H1 (cell line): ENCODE data around the gene MMUT. TPM values are rescaled to one million over a fixed set of nuclear protein-coding genes. Genes with fewer than 3 reads are reported as not detected.

Experiments
- BACH1 ChIP-seq: IDR thresholded peaks from 2 replicates; pipeline ENCODE4 v1.6.1; 2012; ENCODE audit warnings: low read length, improper control_type of control experiment
- CBX8 ChIP-seq: fragments of 300-800, 300-1000 bp; sonication (generic); IDR thresholded peaks from 2 replicates; pipeline ENCODE4 v1.7.1; 2016; ENCODE audit warnings: low read depth, low read length, borderline replicate concordance
- CREB1 ChIP-seq: IDR thresholded peaks from 2 replicates; pipeline ENCODE4 v1.6.1; 2012; ENCODE audit warnings: inconsistent platforms
- EGR1 ChIP-seq: IDR thresholded peaks from 2 replicates; pipeline ENCODE4 v1.6.1; 2011; ENCODE audit warnings: low read depth, low read length, borderline replicate concordance
- SIN3A ChIP-seq, 2 experiments: IDR thresholded peaks in 1 of 2; conservative IDR thresholded peaks in 1 of 2; 2 replicates each; pipeline ENCODE4 v1.6.1; 2011 to 2012; ENCODE audit warnings: low read length in 2 of 2, improper control_type of control experiment in 1 of 2, low read depth in 1 of 2, mild to moderate bottlenecking in 1 of 2
- SIX5 ChIP-seq: IDR thresholded peaks from 2 replicates; pipeline ENCODE4 v1.6.1; 2011; ENCODE audit warnings: mild to moderate bottlenecking, low read depth, low read length
- polyA plus RNA-seq, 7 experiments: library from polyadenylated mRNA; depleted of rRNA in 3 of 7; stranded (reverse) in 5 of 7; unstranded in 2 of 7; fragments of >200 nt in 5 of 7; fragments of 200-250 nt in 2 of 7; gene quantifications; 1 replicate in 5 of 7; 2 replicates in 1 of 7; 4 replicates in 1 of 7; pipeline versions ENCODE4 v1.2.1 to v1.2.3, GENCODE V29; 2011 to 2013; ENCODE audit warnings: missing spikeins in 2 of 7, mixed read lengths in 2 of 7
- total RNA-seq: library from RNA; stranded (reverse); fragmentation: NEBNext Ultra II Directional; extraction: Animal tissue kit (Norgen Biotek cat#: 25700); gene quantifications from 2 replicates; pipeline ENCODE4 v1.2.1, GENCODE V29; 2021
- TF ChIP-seq, protein P1 (sequence below): fragments of 300-600 bp; sonication (generic); IDR thresholded peaks from 2 replicates; pipeline ENCODE4 v1.7.1; 2012; ENCODE audit warnings: low read length, moderate library complexity, mild to moderate bottlenecking, inconsistent platforms; ENCODE audit not compliant: insufficient replicate concordance

The MMUT gene
- total and polyA plus RNA-seq, 2 of the 8 experiments (the other 6 are each of a cell fraction or from before 2014, with no cell fraction given): 5.2 to 13.0 TPM

GRCh38 chr6:49462071-49462470, 982 bp downstream of the MMUT start (continued):
- TF ChIP-seq, protein P1, sequence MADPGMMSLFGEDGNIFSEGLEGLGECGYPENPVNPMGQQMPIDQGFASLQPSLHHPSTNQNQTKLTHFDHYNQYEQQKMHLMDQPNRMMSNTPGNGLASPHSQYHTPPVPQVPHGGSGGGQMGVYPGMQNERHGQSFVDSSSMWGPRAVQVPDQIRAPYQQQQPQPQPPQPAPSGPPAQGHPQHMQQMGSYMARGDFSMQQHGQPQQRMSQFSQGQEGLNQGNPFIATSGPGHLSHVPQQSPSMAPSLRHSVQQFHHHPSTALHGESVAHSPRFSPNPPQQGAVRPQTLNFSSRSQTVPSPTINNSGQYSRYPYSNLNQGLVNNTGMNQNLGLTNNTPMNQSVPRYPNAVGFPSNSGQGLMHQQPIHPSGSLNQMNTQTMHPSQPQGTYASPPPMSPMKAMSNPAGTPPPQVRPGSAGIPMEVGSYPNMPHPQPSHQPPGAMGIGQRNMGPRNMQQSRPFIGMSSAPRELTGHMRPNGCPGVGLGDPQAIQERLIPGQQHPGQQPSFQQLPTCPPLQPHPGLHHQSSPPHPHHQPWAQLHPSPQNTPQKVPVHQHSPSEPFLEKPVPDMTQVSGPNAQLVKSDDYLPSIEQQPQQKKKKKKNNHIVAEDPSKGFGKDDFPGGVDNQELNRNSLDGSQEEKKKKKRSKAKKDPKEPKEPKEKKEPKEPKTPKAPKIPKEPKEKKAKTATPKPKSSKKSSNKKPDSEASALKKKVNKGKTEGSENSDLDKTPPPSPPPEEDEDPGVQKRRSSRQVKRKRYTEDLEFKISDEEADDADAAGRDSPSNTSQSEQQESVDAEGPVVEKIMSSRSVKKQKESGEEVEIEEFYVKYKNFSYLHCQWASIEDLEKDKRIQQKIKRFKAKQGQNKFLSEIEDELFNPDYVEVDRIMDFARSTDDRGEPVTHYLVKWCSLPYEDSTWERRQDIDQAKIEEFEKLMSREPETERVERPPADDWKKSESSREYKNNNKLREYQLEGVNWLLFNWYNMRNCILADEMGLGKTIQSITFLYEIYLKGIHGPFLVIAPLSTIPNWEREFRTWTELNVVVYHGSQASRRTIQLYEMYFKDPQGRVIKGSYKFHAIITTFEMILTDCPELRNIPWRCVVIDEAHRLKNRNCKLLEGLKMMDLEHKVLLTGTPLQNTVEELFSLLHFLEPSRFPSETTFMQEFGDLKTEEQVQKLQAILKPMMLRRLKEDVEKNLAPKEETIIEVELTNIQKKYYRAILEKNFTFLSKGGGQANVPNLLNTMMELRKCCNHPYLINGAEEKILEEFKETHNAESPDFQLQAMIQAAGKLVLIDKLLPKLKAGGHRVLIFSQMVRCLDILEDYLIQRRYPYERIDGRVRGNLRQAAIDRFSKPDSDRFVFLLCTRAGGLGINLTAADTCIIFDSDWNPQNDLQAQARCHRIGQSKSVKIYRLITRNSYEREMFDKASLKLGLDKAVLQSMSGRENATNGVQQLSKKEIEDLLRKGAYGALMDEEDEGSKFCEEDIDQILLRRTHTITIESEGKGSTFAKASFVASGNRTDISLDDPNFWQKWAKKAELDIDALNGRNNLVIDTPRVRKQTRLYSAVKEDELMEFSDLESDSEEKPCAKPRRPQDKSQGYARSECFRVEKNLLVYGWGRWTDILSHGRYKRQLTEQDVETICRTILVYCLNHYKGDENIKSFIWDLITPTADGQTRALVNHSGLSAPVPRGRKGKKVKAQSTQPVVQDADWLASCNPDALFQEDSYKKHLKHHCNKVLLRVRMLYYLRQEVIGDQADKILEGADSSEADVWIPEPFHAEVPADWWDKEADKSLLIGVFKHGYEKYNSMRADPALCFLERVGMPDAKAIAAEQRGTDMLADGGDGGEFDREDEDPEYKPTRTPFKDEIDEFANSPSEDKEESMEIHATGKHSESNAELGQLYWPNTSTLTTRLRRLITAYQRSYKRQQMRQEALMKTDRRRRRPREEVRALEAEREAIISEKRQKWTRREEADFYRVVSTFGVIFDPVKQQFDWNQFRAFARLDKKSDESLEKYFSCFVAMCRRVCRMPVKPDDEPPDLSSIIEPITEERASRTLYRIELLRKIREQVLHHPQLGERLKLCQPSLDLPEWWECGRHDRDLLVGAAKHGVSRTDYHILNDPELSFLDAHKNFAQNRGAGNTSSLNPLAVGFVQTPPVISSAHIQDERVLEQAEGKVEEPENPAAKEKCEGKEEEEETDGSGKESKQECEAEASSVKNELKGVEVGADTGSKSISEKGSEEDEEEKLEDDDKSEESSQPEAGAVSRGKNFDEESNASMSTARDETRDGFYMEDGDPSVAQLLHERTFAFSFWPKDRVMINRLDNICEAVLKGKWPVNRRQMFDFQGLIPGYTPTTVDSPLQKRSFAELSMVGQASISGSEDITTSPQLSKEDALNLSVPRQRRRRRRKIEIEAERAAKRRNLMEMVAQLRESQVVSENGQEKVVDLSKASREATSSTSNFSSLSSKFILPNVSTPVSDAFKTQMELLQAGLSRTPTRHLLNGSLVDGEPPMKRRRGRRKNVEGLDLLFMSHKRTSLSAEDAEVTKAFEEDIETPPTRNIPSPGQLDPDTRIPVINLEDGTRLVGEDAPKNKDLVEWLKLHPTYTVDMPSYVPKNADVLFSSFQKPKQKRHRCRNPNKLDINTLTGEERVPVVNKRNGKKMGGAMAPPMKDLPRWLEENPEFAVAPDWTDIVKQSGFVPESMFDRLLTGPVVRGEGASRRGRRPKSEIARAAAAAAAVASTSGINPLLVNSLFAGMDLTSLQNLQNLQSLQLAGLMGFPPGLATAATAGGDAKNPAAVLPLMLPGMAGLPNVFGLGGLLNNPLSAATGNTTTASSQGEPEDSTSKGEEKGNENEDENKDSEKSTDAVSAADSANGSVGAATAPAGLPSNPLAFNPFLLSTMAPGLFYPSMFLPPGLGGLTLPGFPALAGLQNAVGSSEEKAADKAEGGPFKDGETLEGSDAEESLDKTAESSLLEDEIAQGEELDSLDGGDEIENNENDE: no peak
- TF ChIP-seq BACH1 (no peak), CBX8 (no peak), CREB1 (no peak), SIN3A (conservative IDR thresholded peaks at IDR 0.05 in 1 of 2, IDR thresholded peaks at IDR 0.05 in 1 of 2; ENCODE audit: low read depth in 1 of 2, low read length in 2 of 2) (no peak), SIX5 (no peak), EGR1 (no peak)
